Renal pelvis (tissue), 4 donors: ENCODE data around the gene GUCY2D. TPM values are rescaled to one million over a fixed set of nuclear protein-coding genes. Genes with fewer than 3 reads are reported as not detected.

Experiments
- DNase-seq: peaks from one replicate; pipeline ENCODE4 v3.0.0-alpha.2; 2013
- polyA plus RNA-seq, 3 donors: library from polyadenylated mRNA; unstranded; fragments of 120-200 nt; gene quantifications; one replicate each; pipeline ENCODE4 v1.2.1, GENCODE V29; 2013; ENCODE audit not compliant: insufficient read length in 3 of 3

Gene GUCY2D
- polyA plus RNA-seq, 3 donors: 0.22 to 0.87 (median 0.40) TPM

GRCh38 chr17:8063761-8064534, 61.5 kb downstream of the GUCY2D start:
- no peak for DNase-seq

GRCh38 chr17:8064561-8065019, 62.2 kb downstream of the GUCY2D start:
- no peak for DNase-seq

- no peak for DNase-seq
Observed at GRCh38 chr17:8066841-8067775, 64.7 kb downstream of the GUCY2D start.

- DNase-seq: no peak
Observed at GRCh38 chr17:8067806-8068205, 65.4 kb downstream of the GUCY2D start.

GRCh38 chr17:8068736-8069586, 66.5 kb downstream of the GUCY2D start:
- no peak for DNase-seq

GRCh38 chr17:8069587-8069860, 67.1 kb downstream of the GUCY2D start:
- DNase-seq: no peak

Other genes with a start within 250 kb of the GUCY2D start
- 10 to 100 TPM; 26.2 to 32.3 (median 28.8) TPM for gene KDM6B, start 168.4 kb upstream of the GUCY2D start, polyA plus RNA-seq
- 10 to 100 TPM; 25.9 to 32.4 (median 26.0) TPM for gene TMEM88, start 147.5 kb upstream of the GUCY2D start, polyA plus RNA-seq
- gene NAA38, start 145.1 kb upstream of the GUCY2D start, polyA plus RNA-seq: 100 to 1,000 TPM in 2 of 3 donors, 10 to 100 TPM in 1; 94.2 to 137 (median 104) TPM
- 10 to 100 TPM; 23.6 to 36.3 (median 27.2) TPM for gene CYB5D1, start 144.6 kb upstream of the GUCY2D start, polyA plus RNA-seq
- gene CHD3, start 113.8 kb upstream of the GUCY2D start, polyA plus RNA-seq: 100 to 1,000 TPM; 181 to 204 (median 186) TPM
- 1 to 10 TPM; 3.5 to 4.7 (median 4.5) TPM for gene RNF227, start 86.3 kb upstream of the GUCY2D start, polyA plus RNA-seq
- 10 to 100 TPM; 10.6 to 13.0 (median 11.4) TPM for gene KCNAB3, start 72.8 kb upstream of the GUCY2D start, polyA plus RNA-seq
- gene TRAPPC1, start 70.7 kb upstream of the GUCY2D start, polyA plus RNA-seq: 100 to 1,000 TPM; 131 to 158 (median 133) TPM
- 10 to 100 TPM; 52.0 to 69.0 (median 65.7) TPM for gene CNTROB, start 70.4 kb upstream of the GUCY2D start, polyA plus RNA-seq
- gene ALOX15B, start 36.4 kb downstream of the GUCY2D start, polyA plus RNA-seq: 1 to 10 TPM; 1.2 to 2.0 (median 1.5) TPM
- 1 to 10 TPM in 1 of 3 donors, under 1 TPM in 2; 0.48 to 1.0 (median 0.90) TPM for gene ALOX12B, start 85.1 kb downstream of the GUCY2D start, polyA plus RNA-seq
- gene ALOXE3, start 115.9 kb downstream of the GUCY2D start, polyA plus RNA-seq: under 1 TPM in 1 of 3 donors, not detected in 2; 0.07 TPM
- gene HES7, start 121.5 kb downstream of the GUCY2D start, polyA plus RNA-seq: not detected
- gene PER1, start 149.8 kb downstream of the GUCY2D start, polyA plus RNA-seq: 10 to 100 TPM; 26.4 to 34.5 (median 33.3) TPM
- 100 to 1,000 TPM; 108 to 139 (median 131) TPM for gene VAMP2, start 160.3 kb downstream of the GUCY2D start, polyA plus RNA-seq
- gene TMEM107, start 173.8 kb downstream of the GUCY2D start, polyA plus RNA-seq: 10 to 100 TPM; 24.3 to 29.2 (median 28.6) TPM
- gene BORCS6, start 187.6 kb downstream of the GUCY2D start, polyA plus RNA-seq: 1 to 10 TPM; 4.4 to 5.1 (median 4.9) TPM
- 10 to 100 TPM; 31.9 to 48.1 (median 43.2) TPM for gene AURKB, start 208.0 kb downstream of the GUCY2D start, polyA plus RNA-seq
- gene CTC1, start 245.4 kb downstream of the GUCY2D start, polyA plus RNA-seq: 10 to 100 TPM; 22.0 to 36.0 (median 33.7) TPM
- gene PFAS, start 246.7 kb downstream of the GUCY2D start, polyA plus RNA-seq: 10 to 100 TPM; 40.4 to 60.0 (median 48.9) TPM